ENCODE data around the gene GAK.
A peak's percentile ranks its signal among the peaks of the same experiment; 100 is the strongest.
"Not testable (repeated sequence)": the region's sequence is repeated elsewhere in the genome, so short reads cannot be mapped to it uniquely, and the experiment has no call there.

The GAK gene

DNA sequence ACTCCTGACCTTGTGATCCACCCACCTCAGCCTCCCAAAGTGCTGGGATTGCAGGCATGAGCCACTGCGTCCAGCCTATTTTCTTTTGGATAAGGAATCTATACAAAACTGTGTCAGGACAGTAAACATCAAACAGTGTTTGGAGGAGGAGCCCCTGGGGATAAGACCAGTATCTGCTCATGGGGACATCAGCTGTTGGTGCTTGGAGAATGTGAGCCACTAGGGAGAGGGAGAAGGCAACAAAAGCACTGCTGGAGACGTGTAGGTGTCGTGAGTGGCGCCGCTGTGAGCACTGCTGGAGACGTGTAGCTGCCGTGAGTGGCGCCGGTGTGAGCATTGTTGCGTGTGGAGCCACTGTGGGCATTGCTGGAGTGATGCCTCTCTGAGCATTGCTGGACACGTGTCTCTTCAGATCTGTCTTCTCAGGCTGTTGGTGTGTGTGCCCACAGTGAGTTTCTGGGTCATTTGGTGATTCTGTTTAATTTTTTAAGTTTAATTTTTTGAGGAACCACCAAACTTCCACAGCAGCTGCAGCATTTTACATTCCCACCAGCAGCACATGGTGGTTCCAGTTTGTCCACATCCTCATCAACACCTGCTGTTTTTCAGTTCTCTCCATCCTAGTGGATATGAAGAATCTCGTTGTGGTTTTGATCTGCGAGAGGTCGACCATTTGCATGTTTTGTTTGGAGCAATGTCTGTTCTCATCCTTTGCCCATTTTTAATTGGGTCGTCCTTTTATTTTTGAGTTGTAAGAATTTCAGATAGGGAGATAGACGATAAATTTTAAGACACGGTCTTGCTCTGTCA is 22.3 kb upstream of the GAK start:
- no peak for DNase-seq (ENCODE audit: insufficient read length, low spot score)
- no peak for FAIRE-seq

DNA sequence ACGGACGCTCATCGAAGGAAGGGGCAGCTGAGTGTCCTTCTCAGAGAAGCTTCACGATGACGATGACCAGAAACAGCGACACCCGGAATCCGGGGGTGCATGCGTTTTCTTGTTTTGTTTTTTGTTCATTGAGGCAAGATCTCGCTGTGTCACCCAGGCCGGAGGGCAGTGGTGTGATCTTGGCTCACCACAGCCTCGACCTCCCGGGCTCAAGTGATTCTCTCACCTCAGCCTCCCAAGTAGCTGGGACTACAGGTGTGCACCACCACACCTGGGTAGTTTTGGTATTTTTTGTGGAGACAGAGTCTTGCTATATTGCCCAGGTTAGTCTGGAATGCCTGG is 21.4 kb upstream of the GAK start:
- FAIRE-seq, result no peak

DNA sequence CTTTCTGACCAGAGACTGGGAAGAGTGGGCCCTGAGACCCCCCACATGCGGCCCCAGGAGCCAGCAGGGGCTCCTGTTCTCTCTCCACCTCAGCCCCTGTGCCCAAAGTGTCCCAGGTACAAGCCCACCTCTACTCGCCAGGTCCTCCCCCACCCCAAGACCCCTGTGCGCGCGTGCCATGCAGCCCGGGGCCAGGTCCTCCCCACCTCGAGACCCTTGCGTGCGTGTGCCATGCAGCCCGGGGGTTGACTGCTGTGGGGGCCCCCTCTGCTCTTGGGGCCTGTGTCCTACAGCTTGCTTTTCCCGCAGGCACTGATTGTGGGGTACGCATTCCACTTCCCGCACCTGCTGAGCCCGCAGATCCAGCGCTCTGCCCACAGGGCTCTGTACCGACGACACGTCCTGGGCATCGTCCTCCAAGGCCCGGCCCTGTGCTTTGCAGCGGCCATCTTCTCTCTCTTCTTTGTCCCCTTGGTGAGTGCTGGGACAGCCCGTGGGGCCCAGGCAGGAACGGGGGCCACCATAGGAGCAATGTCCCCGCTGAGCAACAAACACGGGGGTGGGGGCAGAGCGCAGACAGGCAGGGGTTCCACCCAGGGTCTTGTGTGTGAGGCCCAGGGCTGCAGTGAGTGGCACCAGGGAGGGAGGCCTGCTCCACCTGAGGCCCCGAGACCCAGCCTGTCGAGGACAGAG is 20.9 kb upstream of the GAK start:
- no peak for DNase-seq (ENCODE audit: insufficient read length, low spot score)
- no peak for FAIRE-seq

More for the DNA sequence above, 21.4 kb upstream of the GAK start:
- no peak for DNase-seq (ENCODE audit: insufficient read length, low spot score)

DNA sequence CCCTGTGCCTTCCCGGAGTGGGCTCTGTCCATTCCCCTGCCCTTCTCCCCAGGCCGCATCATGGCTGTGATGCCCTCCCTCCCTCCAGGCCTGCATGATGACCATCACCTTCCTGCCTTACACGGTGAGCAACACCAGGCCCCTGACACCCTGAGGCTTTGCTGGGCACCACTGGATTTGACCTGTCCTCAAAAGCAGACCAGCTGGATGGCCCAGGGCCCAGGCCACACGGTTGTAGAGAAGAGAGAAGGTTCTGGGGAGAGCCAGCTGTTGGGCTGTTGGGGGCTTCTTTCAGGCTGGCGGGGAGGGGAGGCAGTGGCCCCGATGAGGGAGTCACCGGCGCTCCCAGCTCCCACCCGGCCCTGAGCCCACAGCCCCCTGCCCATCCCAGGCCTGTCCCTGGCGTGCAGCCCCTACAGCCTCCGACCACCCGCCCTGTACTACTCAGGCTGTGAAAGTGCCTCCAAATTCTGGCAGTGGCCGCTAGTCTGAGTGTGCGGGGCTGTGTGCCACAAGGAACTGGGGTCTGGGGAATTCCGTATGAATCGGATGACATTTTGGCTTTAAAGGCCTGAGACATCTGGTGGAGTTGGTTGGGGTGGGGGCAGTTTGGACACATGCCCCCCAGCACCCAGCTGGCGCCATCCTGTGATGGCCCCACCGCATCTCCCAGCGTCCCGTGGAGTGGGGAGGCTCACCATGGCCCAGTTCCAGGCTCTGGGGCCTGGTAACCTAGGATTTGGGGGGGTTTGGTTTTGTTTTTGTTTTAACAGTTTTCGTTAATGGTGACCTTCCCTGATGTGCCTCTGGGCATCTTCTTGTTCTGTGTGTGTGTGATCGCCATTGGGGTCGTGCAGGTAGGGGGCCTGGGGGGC is 19.7 kb upstream of the GAK start:
- FAIRE-seq (no peak), DNase-seq (ENCODE audit: insufficient read length, low spot score) (no peak)

DNA sequence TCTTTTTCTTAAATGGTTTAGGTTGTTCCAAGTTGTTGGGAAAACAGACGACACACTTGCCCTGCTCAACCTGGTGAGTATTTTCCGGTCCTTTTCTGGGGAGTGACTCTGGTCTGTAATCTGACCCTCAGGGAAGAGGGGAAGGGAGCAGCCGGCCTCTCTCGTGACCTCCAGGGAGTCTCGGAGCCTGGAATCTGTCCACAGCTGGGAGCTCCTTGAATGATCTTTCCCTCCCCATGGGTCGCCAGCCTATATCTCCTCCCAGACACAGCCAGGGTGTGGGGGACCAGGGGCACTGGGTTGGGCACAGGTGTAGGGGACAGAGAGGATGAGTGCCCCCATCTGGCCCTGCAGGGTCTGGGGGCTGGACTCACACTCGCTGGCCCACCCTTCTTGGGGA is 19.1 kb upstream of the GAK start:
- DNase-seq (ENCODE audit: insufficient read length, low spot score), result no peak
- no peak for FAIRE-seq

DNA sequence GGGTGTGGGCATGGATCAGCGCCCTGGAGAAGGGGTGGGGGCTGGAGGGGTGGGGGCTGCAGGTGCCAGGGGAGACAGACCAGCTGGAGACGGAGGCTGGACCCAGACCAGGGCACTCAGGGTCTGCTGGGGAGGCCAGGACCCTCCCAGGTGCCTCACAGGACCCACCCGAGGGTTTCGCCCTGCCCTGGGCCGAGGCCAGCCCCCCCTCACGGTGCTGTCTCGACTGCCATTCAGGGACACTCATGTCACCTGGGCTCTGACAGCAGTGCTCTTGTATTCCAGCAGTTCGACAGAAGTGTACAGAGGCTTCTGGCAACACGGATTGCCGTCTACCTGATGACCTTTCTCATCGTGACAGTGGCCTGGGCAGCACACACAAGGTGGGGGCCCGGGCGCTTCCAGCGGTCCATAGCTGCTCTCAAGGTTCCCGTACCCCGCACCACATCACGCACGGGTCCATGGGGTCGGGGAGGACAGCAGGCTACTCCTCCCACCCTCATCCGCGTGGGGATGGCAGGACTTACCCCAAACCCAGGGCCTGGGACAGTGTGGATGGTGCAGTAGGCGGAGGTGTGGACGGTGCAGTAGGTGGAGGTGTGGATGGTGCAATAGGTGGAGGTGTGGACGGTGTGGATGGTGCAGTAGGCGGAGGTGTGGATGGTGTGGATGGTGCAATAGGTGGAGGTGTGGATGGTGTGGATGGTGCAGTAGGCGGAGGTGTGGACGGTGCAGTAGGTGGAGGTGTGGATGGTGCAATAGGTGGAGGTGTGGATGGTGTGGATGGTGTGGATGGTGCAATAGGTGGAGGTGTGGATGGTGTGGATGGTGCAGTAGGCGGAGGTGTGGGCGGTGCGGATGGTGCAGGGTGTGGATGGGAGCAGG is 18.3 kb upstream of the GAK start:
- FAIRE-seq, result peak; percentile 95
- DNase-seq (ENCODE audit: insufficient read length, low spot score), result no peak

DNA sequence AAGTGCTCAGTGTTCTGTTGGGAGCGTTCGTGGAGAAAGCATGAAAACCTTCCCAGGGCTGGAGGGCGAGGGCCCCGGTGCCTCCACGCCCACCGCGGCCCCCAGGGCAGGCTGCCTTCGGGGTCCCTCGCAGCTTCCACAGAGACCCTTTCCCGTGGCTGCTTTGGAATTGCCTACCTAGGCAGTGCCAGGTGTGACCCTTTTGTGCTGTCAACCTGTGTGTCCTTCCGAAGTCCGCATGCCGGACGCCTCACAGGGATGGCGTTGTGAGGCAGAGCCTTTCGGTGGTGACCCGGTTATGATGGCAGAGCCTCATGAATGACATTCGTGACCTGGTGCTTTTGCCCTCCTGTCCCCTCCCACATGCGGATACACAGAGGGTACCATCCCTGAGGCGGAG is 17.5 kb upstream of the GAK start:
- FAIRE-seq, result no peak

DNA sequence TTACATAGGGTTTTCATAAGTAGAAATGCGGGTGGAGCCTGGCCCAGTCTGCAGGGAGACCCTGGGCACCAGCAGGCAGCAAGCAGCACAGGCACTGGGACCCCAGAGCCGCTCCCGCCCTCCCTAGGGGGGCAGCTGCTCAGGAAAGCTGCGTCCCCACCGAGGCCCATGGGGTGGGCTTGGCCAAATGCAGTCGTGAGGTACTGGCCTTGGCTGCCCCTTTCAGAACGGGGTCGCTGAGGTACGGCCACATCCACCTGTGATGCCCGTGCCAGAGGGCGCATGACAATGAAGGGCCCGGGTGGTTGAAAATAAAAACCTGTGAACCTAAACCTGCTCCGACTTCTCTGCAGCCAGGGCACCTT is 16.8 kb upstream of the GAK start:
- DNase-seq (ENCODE audit: insufficient read length, low spot score) (no peak), FAIRE-seq (no peak)

More for the DNA sequence above, 17.5 kb upstream of the GAK start:
- no peak for DNase-seq (ENCODE audit: insufficient read length, low spot score)

DNA sequence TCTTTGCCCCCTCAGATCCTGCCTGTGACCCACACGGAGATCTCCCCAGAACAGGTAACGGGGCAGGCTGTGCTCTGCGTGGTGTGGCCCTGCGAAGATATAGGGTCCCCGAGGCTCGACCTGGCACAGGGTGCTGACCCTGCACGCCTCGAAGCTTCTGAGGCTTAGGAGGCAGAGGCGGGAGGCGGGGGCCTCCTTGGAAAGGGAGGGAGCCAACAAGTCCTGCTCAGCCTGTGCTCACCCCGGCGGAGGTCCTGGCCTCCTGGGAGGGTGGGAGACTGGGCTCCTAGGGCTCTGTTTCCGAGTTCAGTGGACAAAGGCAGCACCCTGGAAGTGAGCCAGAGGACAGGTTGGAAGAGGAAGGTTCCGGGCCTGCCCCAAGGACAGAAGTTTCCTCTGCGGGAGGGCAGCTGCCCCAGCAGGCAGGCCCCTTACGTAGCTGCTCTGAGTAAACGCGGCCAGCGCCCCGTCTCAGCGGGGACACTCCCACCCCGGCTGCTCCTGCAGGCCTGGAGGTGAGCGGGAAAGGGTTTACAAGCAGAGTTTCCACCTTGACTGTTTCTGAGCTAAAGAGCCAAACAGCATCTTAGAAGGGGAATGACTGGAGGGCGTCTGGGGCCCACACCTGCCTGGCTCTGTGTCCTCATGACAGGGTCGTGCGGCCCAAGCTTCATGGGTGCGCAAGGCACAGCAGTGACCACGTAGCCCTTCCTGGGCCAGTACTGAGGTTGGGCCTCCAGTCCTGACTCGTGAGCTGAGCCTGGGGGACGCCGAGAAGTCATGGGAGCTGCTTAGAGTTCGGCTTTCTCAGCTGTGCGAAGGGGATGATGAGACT is 16.2 kb upstream of the GAK start:
- DNase-seq (ENCODE audit: insufficient read length, low spot score), result no peak

DNA sequence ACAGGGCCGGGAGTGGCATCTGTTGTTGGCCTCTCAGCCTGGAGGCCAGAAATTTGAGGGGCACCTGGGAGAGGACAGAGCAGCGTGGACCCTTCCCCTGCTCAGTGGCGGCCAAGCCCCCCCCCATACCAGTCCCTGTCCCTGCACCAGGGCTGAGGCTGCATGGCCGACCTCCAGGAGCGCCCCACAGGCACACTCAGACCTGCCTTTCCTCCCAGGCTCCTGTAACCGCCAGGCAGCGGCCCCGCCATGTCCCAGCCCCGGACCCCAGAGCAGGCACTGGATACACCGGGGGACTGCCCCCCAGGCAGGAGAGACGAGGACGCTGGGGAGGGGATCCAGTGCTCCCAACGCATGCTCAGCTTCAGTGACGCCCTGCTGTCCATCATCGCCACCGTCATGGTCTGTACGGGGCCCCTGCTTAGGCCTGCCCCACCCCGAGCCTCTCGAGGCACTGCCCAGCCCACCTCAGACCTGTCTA is 15.4 kb upstream of the GAK start:
- DNase-seq (ENCODE audit: insufficient read length, low spot score) (no peak), FAIRE-seq (no peak)

More for the DNA sequence above, 16.2 kb upstream of the GAK start:
- FAIRE-seq, result no peak

DNA sequence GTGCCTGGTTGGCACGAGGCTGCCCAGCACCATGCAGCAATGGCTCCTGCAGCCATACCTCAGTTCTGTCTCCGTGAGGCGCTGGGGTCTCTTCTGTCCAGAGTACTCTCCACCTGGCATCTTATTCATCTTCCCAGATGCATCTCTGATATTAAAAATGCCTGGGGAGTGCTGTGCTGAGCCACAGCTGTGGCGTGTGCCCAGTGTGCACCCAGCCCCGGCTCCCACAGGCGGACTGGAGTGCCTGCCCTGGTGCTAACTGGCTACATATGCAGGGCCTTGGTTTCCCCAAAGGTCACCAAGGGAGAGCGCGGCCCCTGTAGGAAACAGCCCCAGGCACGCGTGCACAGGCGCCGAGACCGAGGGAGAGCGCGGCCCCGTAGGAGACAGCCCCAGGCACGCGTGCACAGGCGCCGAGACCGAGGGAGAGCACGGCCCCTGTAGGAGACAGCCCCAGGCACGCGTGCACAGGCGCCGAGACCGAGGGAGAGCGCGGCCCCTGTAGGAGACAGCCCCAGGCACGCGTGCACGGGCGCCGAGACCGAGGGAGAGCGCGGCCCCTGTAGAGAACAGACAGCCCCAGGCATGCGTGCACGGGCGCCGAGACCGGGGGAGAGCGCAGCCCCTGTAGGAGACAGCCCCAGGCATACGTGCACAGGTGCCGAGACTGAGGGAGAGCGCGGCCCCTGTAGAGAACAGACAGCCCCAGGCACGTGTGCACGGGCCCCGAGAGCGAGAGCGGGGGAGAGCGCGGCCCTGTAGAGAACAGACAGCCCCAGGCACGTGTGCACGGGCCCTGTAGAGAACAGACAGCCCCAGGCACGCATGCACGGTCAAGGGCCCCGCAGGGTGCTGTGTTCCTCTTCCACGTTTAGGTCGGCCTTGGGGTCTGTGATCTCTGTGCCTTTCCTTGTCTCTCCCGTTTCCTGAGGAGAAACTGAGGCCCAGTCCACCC is 14.7 kb upstream of the GAK start:
- FAIRE-seq, result no peak

DNA sequence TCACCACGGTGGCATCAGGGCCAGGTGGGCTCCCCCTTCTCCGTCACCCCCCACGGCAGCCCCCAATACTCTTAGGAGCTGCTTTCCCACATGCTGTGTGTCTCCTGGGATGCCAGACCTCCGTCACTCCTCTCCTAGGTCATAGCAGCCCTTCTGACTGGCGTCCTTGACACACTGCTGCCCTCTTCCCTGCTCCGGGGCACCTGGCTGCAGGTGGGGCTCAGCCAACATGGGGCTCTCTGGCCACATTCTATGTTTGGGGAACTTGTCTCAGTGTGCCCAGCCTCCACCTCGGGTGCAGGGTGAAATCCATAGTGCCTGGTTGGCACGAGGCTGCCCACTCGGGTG is 14.0 kb upstream of the GAK start:
- FAIRE-seq, result no peak
- no peak for DNase-seq (ENCODE audit: insufficient read length, low spot score)

More for the DNA sequence above, 14.7 kb upstream of the GAK start:
- DNase-seq (ENCODE audit: insufficient read length, low spot score), result no peak

DNA sequence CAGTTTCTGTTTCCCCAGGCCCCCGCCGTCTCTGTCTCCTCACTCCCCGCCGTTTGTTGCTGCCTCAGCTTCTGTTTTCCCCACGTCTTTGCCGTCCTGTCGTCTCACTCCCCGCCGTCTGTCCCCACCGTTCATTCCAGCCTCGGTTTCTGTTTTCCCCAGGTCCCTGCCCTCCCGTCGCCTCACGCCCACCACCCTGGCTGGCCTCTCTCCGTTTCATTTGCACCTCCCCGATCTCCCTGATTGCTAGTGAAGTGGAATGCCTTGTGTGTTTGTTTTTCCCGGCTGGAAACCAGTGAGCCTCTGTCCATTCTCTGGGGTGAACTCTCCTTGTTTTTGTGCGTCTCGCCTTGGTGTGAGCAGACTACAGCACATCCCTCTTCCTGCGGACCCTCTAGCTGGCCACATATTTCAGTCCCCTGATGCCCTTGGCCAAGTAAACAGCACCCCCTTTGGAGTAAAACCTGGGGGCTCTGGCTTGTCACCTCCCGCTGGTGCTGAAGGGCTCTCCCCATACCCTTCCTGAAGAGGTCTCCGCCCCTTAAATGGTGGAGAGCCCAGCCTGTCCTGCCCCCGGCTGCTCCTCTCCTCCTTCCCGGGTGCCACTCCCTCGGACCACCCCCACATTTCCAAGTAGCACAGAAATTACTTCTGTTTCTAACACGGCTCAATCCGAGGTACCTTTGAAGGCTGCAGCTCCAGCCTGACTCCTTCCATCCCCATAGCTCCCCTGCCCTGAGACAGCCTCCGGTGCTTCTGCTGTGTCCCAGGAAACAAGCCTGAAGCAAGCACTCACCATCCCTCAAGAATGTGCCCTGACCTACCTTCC is 13.4 kb upstream of the GAK start:
- FAIRE-seq (no peak), DNase-seq (ENCODE audit: insufficient read length, low spot score) (no peak)

DNA sequence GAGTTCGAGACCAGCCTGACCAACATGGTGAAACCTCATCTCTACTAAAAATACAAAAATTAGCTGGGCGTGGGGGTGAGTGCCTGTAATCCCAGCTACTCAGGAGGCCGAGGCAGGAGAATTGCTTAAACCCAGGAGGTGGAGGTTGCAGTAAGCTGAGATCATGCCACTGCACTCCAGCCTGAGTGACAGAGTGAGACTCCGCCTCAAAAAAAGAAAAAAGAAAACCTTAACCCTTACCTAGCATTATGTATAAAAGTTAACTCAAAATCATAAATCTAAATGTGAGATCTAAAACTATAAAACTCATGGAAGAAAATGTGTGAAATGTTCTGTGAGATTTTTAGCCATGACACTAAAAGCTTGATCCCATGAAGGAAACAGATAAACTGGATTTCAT is 7.4 kb upstream of the GAK start:
- not testable (repeated sequence) for DNase-seq (ENCODE audit: insufficient read length, low spot score); FAIRE-seq

DNA sequence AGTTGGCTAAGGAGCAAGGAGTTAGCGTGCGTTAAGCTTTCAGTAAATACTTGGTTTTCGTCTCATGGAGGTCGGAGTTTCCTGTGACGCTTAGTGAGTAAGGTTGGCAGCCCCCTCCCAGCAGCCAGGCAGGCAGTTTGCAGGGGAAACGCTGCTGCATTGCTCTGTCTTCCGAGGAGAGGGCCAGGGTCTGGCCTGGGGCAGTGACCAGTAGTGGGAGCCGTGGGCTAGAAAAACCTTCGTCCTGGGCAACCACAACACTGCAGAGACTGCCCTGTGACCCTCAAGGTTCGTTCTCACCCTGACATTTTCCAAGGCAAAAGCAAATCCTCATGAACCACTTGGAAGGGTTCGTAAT is 576 bp upstream of the GAK start:
- FAIRE-seq (no peak), DNase-seq (ENCODE audit: insufficient read length, low spot score) (peak; percentile 32)

DNA sequence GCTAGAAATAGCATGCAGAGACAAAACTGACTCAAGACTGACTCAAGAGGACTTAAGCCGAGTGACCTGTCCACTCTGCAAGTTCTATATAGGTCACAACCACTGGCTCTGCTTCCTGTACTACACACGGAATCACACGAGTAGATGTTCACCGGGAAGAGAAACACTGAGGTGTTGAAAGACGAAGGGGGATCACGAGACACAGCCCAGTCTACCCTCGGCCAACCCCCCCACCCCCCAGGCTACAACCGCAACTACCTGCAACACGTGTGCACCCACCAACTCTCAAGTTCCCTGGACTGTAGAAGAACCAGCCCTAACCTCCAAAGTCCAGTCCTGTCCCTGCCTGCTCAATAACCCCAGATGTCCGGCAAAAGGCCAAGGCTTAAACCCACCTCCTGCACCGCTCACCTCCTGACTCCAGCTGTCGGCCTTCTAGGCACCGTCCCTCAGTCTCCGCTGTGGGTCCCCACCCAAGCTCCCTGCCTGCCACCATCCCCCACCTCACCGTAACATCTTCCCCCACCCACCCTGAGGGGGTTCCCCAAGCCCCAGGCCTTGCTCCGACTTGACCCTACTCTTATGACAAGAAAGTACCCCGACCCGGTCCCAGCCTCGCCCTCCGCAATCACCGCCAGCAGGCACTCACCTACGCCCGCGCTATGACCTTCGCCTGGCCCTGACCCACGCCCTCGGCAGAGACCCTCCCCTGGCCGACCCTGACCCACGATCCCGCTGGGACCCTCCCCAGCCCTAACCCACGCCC is 739 bp downstream of the GAK start:
- DNase-seq (ENCODE audit: insufficient read length, low spot score), result peak; percentile 27
- no peak for FAIRE-seq

DNA sequence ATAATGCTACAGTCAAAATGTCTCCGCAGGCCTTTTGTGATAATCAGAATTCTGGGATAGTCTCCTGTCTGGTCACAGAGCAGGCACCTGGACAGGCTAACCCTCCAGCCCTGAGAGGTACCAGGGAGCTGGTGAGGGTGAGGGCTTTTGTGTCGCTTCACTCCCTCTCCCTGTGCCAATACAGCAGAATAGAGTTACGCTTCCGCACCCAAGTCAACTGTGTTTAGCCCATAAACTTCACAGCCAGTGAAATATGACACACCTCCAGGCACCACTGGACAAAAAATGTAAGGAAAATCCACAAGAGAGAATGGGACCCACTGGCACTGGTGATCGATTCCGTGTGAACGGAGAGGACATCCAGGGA is 1.3 kb downstream of the GAK start:
- no peak for DNase-seq (ENCODE audit: insufficient read length, low spot score)
- no peak for FAIRE-seq
